B cell (primary cell): Measurements from ENCODE around the gene AGXT. TPM values are rescaled to one million over a fixed set of nuclear protein-coding genes. Genes with fewer than 3 reads are reported as not detected.

Experiments used
- ATAC-seq: fragments of 200-7000 bp; cut with Tn5 transposase; one replicate; pipeline ENCODE4 v1.10.0; 2021; ENCODE audit warnings: low read depth, mild to moderate bottlenecking, moderate number of reproducible peaks, moderate library complexity
- CTCF ChIA-PET: fragments of 350-600 bp; sonication (Branson Sonifier 250); formaldehyde crosslinking; loops from one replicate; lab custom pipeline; 2021; ENCODE audit warnings: antibody characterized with exemption, inconsistent platforms; lab: Charles Lee
- POLR2A ChIA-PET: fragments of 350-600 bp; sonication (Branson Sonifier 250); formaldehyde crosslinking; loops from one replicate; lab custom pipeline; 2021; ENCODE audit warnings: antibody characterized with exemption; lab: Charles Lee
- DNase-seq: peaks from one replicate; pipeline ENCODE4 v3.0.0; 2013
- H2AFZ ChIP-seq: 2 replicates; pipeline ENCODE4 v1.6.1; 2012; ENCODE audit warnings: mild to moderate bottlenecking, low read depth, low read length; ENCODE audit not compliant: insufficient read depth, poor library complexity, severe bottlenecking
- H3K27ac ChIP-seq, 2 donors: 1 replicate in 1 of 2; 2 replicates in 1 of 2; pipeline ENCODE4 v1.5.1; 2012 to 2013; ENCODE audit warnings: low read length in 2 of 2, mild to moderate bottlenecking in 2 of 2, moderate library complexity in 1 of 2
- H3K27me3 ChIP-seq, 4 experiments: fragments of 200-600 bp in 1 of 4; sonication (generic) in 1 of 4; replicated peaks in 1 of 4; 1 replicate in 2 of 4; 2 replicates in 2 of 4; pipeline versions ENCODE4 v1.6.1 to v1.7.0; 2013 to 2016; ENCODE audit warnings: low read length in 3 of 4, mild to moderate bottlenecking in 2 of 4, mixed read lengths in 1 of 4, moderate library complexity in 1 of 4; ENCODE audit not compliant: insufficient read depth in 4 of 4, control insufficient read depth in 3 of 4; ENCODE audit errors: control extremely low read depth in 1 of 4
- H3K36me3 ChIP-seq, 2 experiments: replicated peaks in 1 of 2; 1 replicate in 1 of 2; 2 replicates in 1 of 2; pipeline versions ENCODE4 v1.6.1 to v1.7.1; 2013; ENCODE audit warnings: low read length in 1 of 2; ENCODE audit not compliant: insufficient read depth in 2 of 2, control insufficient read depth in 1 of 2; ENCODE audit errors: control extremely low read depth in 1 of 2, extremely low read depth in 1 of 2
- H3K4me1 ChIP-seq, 2 donors: fragments of 200-600 bp in 1 of 2; sonication (generic) in 1 of 2; 1 replicate in 1 of 2; 2 replicates in 1 of 2; pipeline versions ENCODE4 v1.5.1 to v1.6.1; 2013 to 2017; ENCODE audit warnings: low read length in 2 of 2; ENCODE audit not compliant: control insufficient read depth in 2 of 2, insufficient read depth in 2 of 2
- H3K4me2 ChIP-seq: replicated peaks from 2 replicates; pipeline ENCODE3; 2012; ENCODE audit warnings: mild to moderate bottlenecking, low read depth, low read length; ENCODE audit not compliant: poor library complexity, severe bottlenecking
- H3K4me3 ChIP-seq, 5 experiments: fragments of 200-600 bp in 1 of 5; sonication (generic) in 1 of 5; 1 replicate in 3 of 5; 2 replicates in 2 of 5; pipeline versions ENCODE4 v1.5.1 to v1.7.0; 2011 to 2016; ENCODE audit warnings: low read length in 4 of 5, mild to moderate bottlenecking in 4 of 5, low read depth in 2 of 5, control low read depth in 1 of 5, moderate library complexity in 1 of 5; ENCODE audit not compliant: insufficient read depth in 1 of 5; ENCODE audit errors: control extremely low read depth in 1 of 5, extremely low read depth in 1 of 5
- H3K79me2 ChIP-seq: fragments of 200-600 bp; sonication (generic); one replicate; pipeline ENCODE4 v1.6.0; 2016; ENCODE audit warnings: low read length; ENCODE audit not compliant: control insufficient read depth, insufficient read depth
- H3K9ac ChIP-seq: fragments of 200-600 bp; sonication (generic); 2 replicates; pipeline ENCODE4 v1.6.1; 2017; ENCODE audit warnings: mild to moderate bottlenecking, low read length, moderate library complexity
- H3K9me3 ChIP-seq, 3 donors: one replicate each; pipeline versions ENCODE4 v1.6.1 to v1.7.1; 2013; ENCODE audit warnings: low read length in 2 of 3; ENCODE audit not compliant: control insufficient read depth in 2 of 3, insufficient read depth in 1 of 3; ENCODE audit errors: control extremely low read depth in 1 of 3
- H4K20me1 ChIP-seq: 2 replicates; pipeline ENCODE4 v1.6.0; 2012; ENCODE audit warnings: mild to moderate bottlenecking, low read length; ENCODE audit not compliant: insufficient read depth, control insufficient read depth, poor library complexity, severe bottlenecking
- H3K27ac Mint-ChIP-seq: one replicate; pipeline ENCODE4 v1.8.0; 2021; ENCODE audit warnings: mixed read lengths
- H3K27me3 Mint-ChIP-seq: one replicate; pipeline ENCODE4 v1.8.0; 2021; ENCODE audit warnings: mixed read lengths
- H3K4me1 Mint-ChIP-seq: one replicate; pipeline ENCODE4 v1.8.0; 2021; ENCODE audit warnings: mixed read lengths
- H3K4me3 Mint-ChIP-seq: one replicate; pipeline ENCODE4 v1.8.0; 2021; ENCODE audit warnings: mixed read lengths
- H3K9me3 Mint-ChIP-seq: one replicate; pipeline ENCODE4 v1.8.0; 2022; ENCODE audit warnings: mixed read lengths; ENCODE audit not compliant: insufficient read depth
- EZH2 ChIP-seq: IDR thresholded peaks from 2 replicates; pipeline ENCODE4 v1.6.1; 2012; ENCODE audit warnings: borderline replicate concordance, low read depth, mild to moderate bottlenecking, moderate library complexity, low read length; ENCODE audit not compliant: insufficient read depth, poor library complexity, severe bottlenecking
- WGBS: methylation state at CpG from one replicate; pipeline ENCODE4 v1.1.5; 2013; ENCODE audit warnings: missing lambda C conversion rate; ENCODE audit not compliant: insufficient coverage; 5-methylcytosine and 5-hydroxymethylcytosine counted together
- intact Hi-C: fragments of 100-400 bp; cut with micrococcal nuclease; formaldehyde crosslinking; loops from one replicate; pipeline ENCODE4 v1.10.0; 2022
- polyA plus RNA-seq: library from polyadenylated mRNA; depleted of rRNA; stranded (reverse); fragments of >200 nt; gene quantifications from 2 replicates; pipeline ENCODE4 v1.2.3, GENCODE V29; 2012
- total RNA-seq, 2 donors: library from RNA; stranded (reverse); fragments of 120-200 nt in 1 of 2; gene quantifications; 1 replicate in 1 of 2; 2 replicates in 1 of 2; pipeline versions ENCODE4 v1.2.3 to v1.2.4, GENCODE V29; 2013 to 2022
- TF ChIP-seq, protein P1 (sequence below): fragments of 200-600 bp; IDR thresholded peaks from one replicate; pipeline ENCODE4 v1.8.0; 2022; ENCODE audit warnings: antibody characterized with exemption, mild to moderate bottlenecking

AGXT gene
- total and polyA plus RNA-seq, 2 donors (not counting 1 experiment from before 2014, with no cell fraction given) = not detected

DNA sequence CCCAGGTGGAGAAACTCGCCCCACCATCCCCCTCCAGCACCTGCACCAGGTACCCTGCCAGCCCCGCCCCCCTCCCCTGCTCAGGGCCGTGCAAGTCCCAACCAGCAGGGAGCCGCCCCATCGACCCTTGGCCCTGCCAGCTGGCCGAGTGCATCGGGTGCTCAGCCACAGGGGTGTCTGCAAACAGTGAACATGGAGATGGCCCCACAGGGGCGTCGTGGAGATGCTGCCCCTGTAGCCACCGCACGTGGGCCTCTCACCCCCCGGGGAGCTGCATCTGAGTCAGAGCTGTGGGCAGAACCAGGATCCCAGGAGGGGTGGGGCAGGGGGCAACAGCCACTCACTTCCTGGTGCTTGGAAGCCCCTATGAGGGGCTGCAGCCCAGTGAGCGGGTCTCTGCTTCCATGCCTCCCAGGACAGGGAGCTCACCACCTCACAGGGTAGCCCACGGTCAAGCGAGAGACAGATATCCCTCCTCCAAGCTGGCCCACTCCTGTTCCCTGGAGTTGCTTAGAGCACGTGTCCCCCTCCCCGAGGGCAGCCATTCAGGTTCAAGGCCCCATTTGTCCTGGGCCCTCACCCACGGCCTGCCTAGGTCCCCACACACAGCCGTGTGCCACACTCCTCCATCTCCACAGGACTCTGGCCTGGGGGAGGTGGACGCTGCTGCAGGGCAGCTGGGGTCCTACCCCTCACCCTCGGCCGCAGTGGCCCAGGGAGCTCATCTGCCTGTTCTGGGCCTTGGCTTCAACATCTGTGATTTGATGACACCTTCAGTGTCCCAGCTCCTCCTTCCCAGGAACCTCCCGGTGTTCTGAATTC is 28.5 kb downstream of the AGXT start:
- CTCF ChIA-PET = interaction anchor here (1.3 kb wide), 1 partner anchor 17 kb away, joined by 3 read pairs; no protein-coding TSS in a partner anchor
- Mint-ChIP-seq H3K27ac (no peak overlapping the region), H3K9me3 (no peaks in the 10 kb centered on the region), H3K27me3 (peaks cover 3% of the 10 kb centered on the region), H3K4me3 (no peak overlapping the region), H3K4me1 (no peaks in the 10 kb centered on the region)
- Histone ChIP-seq H3K4me3 (no peak overlapping the region), H3K9ac (no peak overlapping the region), H3K27me3 (no peaks in the 10 kb centered on the region), H3K79me2 (no peaks in the 10 kb centered on the region), H3K27ac (no peak overlapping the region), H3K4me1 (peaks cover 0 to 8% of the 10 kb centered on the region in 2 donors), H4K20me1 (no peaks in the 10 kb centered on the region), H2AFZ (no peak overlapping the region), H3K4me2 (no peak overlapping the region), H3K9me3 (no peaks in the 10 kb centered on the region), H3K36me3 (no peaks in the 10 kb centered on the region)
- TF ChIP-seq, protein P1, sequence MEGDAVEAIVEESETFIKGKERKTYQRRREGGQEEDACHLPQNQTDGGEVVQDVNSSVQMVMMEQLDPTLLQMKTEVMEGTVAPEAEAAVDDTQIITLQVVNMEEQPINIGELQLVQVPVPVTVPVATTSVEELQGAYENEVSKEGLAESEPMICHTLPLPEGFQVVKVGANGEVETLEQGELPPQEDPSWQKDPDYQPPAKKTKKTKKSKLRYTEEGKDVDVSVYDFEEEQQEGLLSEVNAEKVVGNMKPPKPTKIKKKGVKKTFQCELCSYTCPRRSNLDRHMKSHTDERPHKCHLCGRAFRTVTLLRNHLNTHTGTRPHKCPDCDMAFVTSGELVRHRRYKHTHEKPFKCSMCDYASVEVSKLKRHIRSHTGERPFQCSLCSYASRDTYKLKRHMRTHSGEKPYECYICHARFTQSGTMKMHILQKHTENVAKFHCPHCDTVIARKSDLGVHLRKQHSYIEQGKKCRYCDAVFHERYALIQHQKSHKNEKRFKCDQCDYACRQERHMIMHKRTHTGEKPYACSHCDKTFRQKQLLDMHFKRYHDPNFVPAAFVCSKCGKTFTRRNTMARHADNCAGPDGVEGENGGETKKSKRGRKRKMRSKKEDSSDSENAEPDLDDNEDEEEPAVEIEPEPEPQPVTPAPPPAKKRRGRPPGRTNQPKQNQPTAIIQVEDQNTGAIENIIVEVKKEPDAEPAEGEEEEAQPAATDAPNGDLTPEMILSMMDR = no peak
- no peak for TF ChIP-seq EZH2
- WGBS = 74% methylated on average over 22 of the region's 23 CpGs
- DNase-seq = no peak
- POLR2A ChIA-PET = no interaction called here
- ATAC-seq = no peak
- intact Hi-C loops = no loop called here

DNA sequence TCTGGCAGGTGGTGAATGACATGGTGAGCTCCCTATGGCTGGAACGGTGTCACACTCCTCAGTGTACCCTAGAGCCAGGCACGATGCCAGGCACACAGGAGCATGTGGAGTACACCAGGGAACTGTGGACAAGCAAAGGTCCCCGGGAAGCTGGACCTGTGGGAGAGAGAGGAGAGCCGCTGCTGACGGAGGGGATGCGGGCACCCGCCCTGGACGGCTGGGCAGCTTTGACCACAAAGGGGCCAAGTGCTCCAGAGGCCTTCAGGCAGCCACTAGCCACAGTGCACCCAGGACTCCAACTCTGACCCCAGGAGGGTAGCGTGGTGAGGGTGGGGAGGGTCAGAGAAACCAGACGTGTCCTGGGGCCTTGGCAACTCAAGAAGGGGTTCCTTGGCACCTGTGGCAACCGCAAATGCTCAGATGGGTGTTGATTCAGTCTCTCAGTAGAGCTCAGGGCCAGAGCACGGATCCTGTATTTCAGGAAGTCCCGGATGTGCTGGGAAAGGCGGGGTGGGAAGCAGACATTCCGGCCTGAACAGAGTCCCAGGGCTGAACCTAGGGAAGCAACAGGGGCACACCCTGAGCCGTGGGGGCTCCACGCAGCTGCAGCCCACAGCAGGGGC is 29.6 kb downstream of the AGXT start:
- H3K4me1 Mint-ChIP-seq = no peaks in the 10 kb centered on the region
- Histone ChIP-seq H2AFZ (no peak overlapping the region), H3K4me2 (no peak overlapping the region), H4K20me1 (no peaks in the 10 kb centered on the region), H3K4me3 (no peak overlapping the region), H3K9me3 (no peaks in the 10 kb centered on the region), H3K27me3 (no peaks in the 10 kb centered on the region), H3K27ac (no peak overlapping the region), H3K79me2 (no peaks in the 10 kb centered on the region), H3K36me3 (no peaks in the 10 kb centered on the region), H3K4me1 (peaks cover 0 to 8% of the 10 kb centered on the region in 2 donors), H3K9ac (no peak overlapping the region)
- no peak for TF ChIP-seq EZH2
- TF ChIP-seq, protein P1 = no peak
- no peak overlapping the region for H3K27ac Mint-ChIP-seq
- intact Hi-C loops = no loop called here
- H3K9me3 Mint-ChIP-seq = no peaks in the 10 kb centered on the region
- H3K27me3 Mint-ChIP-seq = peaks cover 3% of the 10 kb centered on the region
- CTCF ChIA-PET = interaction anchor here (1.3 kb wide), 1 partner anchor 16 kb away, joined by 3 read pairs; no protein-coding TSS in a partner anchor
- DNase-seq (no peak), ATAC-seq (no peak)
- POLR2A ChIA-PET = no interaction called here
- 79% methylated on average over 17 of the region's 17 CpGs for WGBS
- H3K4me3 Mint-ChIP-seq = no peak overlapping the region
